Measurements from ENCODE around the gene BEX5.
"Not testable (repeated sequence)": the region's sequence is repeated elsewhere in the genome, so short reads cannot be mapped to it uniquely, and the experiment has no call there.

DNA sequence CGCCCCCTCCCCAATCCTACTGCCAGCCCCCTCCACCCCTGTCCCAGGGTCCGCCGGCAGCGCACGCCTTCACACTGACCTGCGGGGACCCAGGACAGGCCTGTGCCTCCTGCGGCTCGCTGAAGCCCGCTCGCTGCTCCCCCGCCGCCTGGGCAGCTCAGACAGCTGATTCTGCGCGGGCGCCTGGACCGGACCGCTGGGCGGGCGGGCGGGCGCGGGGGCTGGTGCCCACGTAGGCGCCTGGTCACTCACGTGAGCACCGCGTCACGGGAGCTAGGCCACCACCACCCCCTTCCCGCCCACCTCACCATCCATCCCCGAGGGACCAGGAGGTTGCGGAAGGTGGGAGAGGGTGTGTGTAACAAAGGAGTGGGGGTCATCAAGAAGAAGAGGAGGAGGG lies 13.5 kb downstream of the BEX5 start, which contains the start of gene TCEAL6:
- TF ChIP-seq, protein P1, sequence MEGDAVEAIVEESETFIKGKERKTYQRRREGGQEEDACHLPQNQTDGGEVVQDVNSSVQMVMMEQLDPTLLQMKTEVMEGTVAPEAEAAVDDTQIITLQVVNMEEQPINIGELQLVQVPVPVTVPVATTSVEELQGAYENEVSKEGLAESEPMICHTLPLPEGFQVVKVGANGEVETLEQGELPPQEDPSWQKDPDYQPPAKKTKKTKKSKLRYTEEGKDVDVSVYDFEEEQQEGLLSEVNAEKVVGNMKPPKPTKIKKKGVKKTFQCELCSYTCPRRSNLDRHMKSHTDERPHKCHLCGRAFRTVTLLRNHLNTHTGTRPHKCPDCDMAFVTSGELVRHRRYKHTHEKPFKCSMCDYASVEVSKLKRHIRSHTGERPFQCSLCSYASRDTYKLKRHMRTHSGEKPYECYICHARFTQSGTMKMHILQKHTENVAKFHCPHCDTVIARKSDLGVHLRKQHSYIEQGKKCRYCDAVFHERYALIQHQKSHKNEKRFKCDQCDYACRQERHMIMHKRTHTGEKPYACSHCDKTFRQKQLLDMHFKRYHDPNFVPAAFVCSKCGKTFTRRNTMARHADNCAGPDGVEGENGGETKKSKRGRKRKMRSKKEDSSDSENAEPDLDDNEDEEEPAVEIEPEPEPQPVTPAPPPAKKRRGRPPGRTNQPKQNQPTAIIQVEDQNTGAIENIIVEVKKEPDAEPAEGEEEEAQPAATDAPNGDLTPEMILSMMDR (conservative IDR thresholded peaks at IDR 0.05; ENCODE audit: low read depth, low read length) = not testable (repeated sequence)
- TF ChIP-seq EZH2 (IDR thresholded peaks at IDR 0.05; ENCODE audit: borderline replicate concordance, low read depth, low read length, poor library complexity, severe bottlenecking) = not testable (repeated sequence)
